SK-N-SH (cell line): ENCODE results near the gene RRM1. TPM values are rescaled to one million over a fixed set of nuclear protein-coding genes. Genes with fewer than 3 reads are reported as not detected.

Experiments used
- CTCF ChIA-PET: fragments of 300-600, 350-600 bp; formaldehyde crosslinking; extraction: SDS; loops from one replicate; lab custom pipeline; 2021; lab: Yijun Ruan, JAX
- POLR2A ChIA-PET: fragments of 350-600 bp; sonication (Branson Sonifier 250); formaldehyde crosslinking; extraction: SDS; loops from one replicate; lab custom pipeline; 2020; ENCODE audit warnings: antibody characterized with exemption, inconsistent platforms; lab: Yijun Ruan, JAX
- DNase-seq: peaks from one replicate; pipeline ENCODE4 v3.0.0; 2012
- H2AFZ ChIP-seq: fragments of 200-600 bp; sonication (generic); 2 replicates; pipeline ENCODE4 v1.8.1; 2016; ENCODE audit warnings: antibody characterized with exemption, mild to moderate bottlenecking, low read depth
- H3F3A ChIP-seq: fragments of 200-600 bp; sonication (generic); replicated peaks from 2 replicates; pipeline ENCODE3; 2016; ENCODE audit warnings: antibody characterized with exemption, mild to moderate bottlenecking; ENCODE audit not compliant: insufficient read depth
- H3K27ac ChIP-seq, 2 experiments: fragments of 200-500 bp in 1 of 2; fragments of 200-600 bp in 1 of 2; sonication (Bioruptor generic) in 1 of 2; sonication (generic), shearing (Covaris generic) in 1 of 2; 2 replicates each; pipeline versions ENCODE4 v1.5.1 to v1.6.1; 2014 to 2016; ENCODE audit warnings: low read depth in 2 of 2, inconsistent platforms in 1 of 2, low read length in 1 of 2, mild to moderate bottlenecking in 1 of 2, mixed read lengths in 1 of 2
- H3K27me3 ChIP-seq: fragments of 200-600 bp; sonication (generic), shearing (Covaris generic); 2 replicates; pipeline ENCODE4 v1.6.1; 2016; ENCODE audit warnings: mixed run types; ENCODE audit not compliant: insufficient read depth
- H3K36me3 ChIP-seq, 2 experiments: fragments of 200-500 bp in 1 of 2; fragments of 200-600 bp in 1 of 2; sonication (Bioruptor generic) in 1 of 2; sonication (generic) in 1 of 2; replicated peaks in 1 of 2; 2 replicates each; pipeline versions ENCODE3 to v1.5.1; 2014 to 2016; ENCODE audit warnings: low read length in 1 of 2, mild to moderate bottlenecking in 1 of 2; ENCODE audit not compliant: insufficient read depth in 2 of 2, control insufficient read depth in 1 of 2
- H3K4me1 ChIP-seq, 2 experiments: fragments of 200-500 bp in 1 of 2; fragments of 200-600 bp in 1 of 2; sonication (Bioruptor generic) in 1 of 2; sonication (generic), shearing (Covaris generic) in 1 of 2; 2 replicates each; pipeline versions ENCODE4 v1.5.1 to v1.6.1; 2014 to 2016; ENCODE audit warnings: low read depth in 1 of 2, low read length in 1 of 2, mixed run types in 1 of 2; ENCODE audit not compliant: insufficient read depth in 2 of 2, control insufficient read depth in 1 of 2
- H3K4me2 ChIP-seq: fragments of 200-600 bp; sonication (generic), shearing (Covaris generic); 2 replicates; pipeline ENCODE4 v1.6.1; 2017; ENCODE audit warnings: mixed run types
- H3K4me3 ChIP-seq, 2 experiments: fragments of 200-500 bp in 1 of 2; fragments of 200-600 bp in 1 of 2; sonication (Bioruptor generic) in 1 of 2; sonication (generic), shearing (Covaris generic) in 1 of 2; 2 replicates each; pipeline versions ENCODE4 v1.5.1 to v1.8.1; 2014 to 2016; ENCODE audit warnings: low read depth in 2 of 2, inconsistent platforms in 1 of 2, low read length in 1 of 2, mild to moderate bottlenecking in 1 of 2, mixed read lengths in 1 of 2, moderate library complexity in 1 of 2
- H3K79me2 ChIP-seq: fragments of 200-600 bp; sonication (generic); 2 replicates; pipeline ENCODE4 v1.8.1; 2017; ENCODE audit warnings: mild to moderate bottlenecking; ENCODE audit not compliant: insufficient read depth
- H3K9ac ChIP-seq: fragments of 200-600 bp; sonication (generic); 2 replicates; pipeline ENCODE4 v1.6.1; 2017; ENCODE audit warnings: mixed run types
- H3K9me2 ChIP-seq: fragments of 200-600 bp; sonication (generic); 2 replicates; pipeline ENCODE4 v1.6.1; 2017; ENCODE audit warnings: mixed run types
- H3K9me3 ChIP-seq: fragments of 200-600 bp; sonication (generic); 2 replicates; pipeline ENCODE4 v1.6.1; 2017; ENCODE audit warnings: mixed run types, mild to moderate bottlenecking, moderate library complexity
- H4K20me1 ChIP-seq: fragments of 200-600 bp; sonication (generic); 2 replicates; pipeline ENCODE4 v1.6.1; 2017; ENCODE audit warnings: mild to moderate bottlenecking, mixed run types; ENCODE audit not compliant: insufficient read depth
- EP300 ChIP-seq, 2 experiments: IDR thresholded peaks; 2 replicates each; pipeline versions ENCODE4 v1.4.0 to v1.6.1; 2012; ENCODE audit warnings: borderline replicate concordance in 1 of 2, low read depth in 1 of 2, low read length in 1 of 2
- FOSL2 ChIP-seq: IDR thresholded peaks from 2 replicates; pipeline ENCODE4 v1.4.0; 2012; ENCODE audit warnings: low read depth, mild to moderate bottlenecking, moderate library complexity, borderline replicate concordance
- GATA2 ChIP-seq: sonication (generic); formaldehyde crosslinking; IDR thresholded peaks from 2 replicates; pipeline ENCODE4 v1.5.0; 2020; ENCODE audit warnings: mild to moderate bottlenecking, missing genetic modification reagents
- JUND ChIP-seq: IDR thresholded peaks from 2 replicates; pipeline ENCODE4 v1.4.0; 2012
- NFIC ChIP-seq: IDR thresholded peaks from 2 replicates; pipeline ENCODE4 v1.4.0; 2012; ENCODE audit warnings: borderline replicate concordance
- NRF1 ChIP-seq: IDR thresholded peaks from 2 replicates; pipeline ENCODE4 v1.6.1; 2012; ENCODE audit warnings: low read depth, mild to moderate bottlenecking, low read length
- POLR2AphosphoS5 ChIP-seq: IDR thresholded peaks from 2 replicates; pipeline ENCODE4 v1.6.1; 2012; ENCODE audit warnings: low read depth, low read length
- RFX5 ChIP-seq: IDR thresholded peaks from 2 replicates; pipeline ENCODE4 v1.6.1; 2012; ENCODE audit warnings: mild to moderate bottlenecking, improper control_type of control experiment, low read length
- SIN3A ChIP-seq: IDR thresholded peaks from 2 replicates; pipeline ENCODE4 v1.6.1; 2012; ENCODE audit warnings: low read depth, mild to moderate bottlenecking, low read length, moderate library complexity, borderline replicate concordance
- TEAD4 ChIP-seq: IDR thresholded peaks from 2 replicates; pipeline ENCODE4 v1.4.0; 2012; ENCODE audit warnings: mild to moderate bottlenecking, borderline replicate concordance; ENCODE audit not compliant: insufficient read depth
- ZBTB33 ChIP-seq: IDR thresholded peaks from 2 replicates; pipeline ENCODE4 v1.4.0; 2012; ENCODE audit warnings: low read depth, borderline replicate concordance
- WGBS: methylation state at CpG from one replicate; pipeline ENCODE4 v1.1.6; 2017; ENCODE audit warnings: low lambda C conversion rate; 5-methylcytosine and 5-hydroxymethylcytosine counted together
- polyA plus RNA-seq, 3 experiments: library from polyadenylated mRNA; depleted of rRNA; stranded (reverse); fragments of >200 nt; gene quantifications; 2 replicates each; pipeline ENCODE4 v1.2.3, GENCODE V29; 2012

RRM1 gene
- polyA plus RNA-seq, 1 of the 3 experiments (the other 2 are of a cell fraction), result 28.2 TPM

- no peaks in the 10 kb centered on the region for H3K36me3 ChIP-seq
- WGBS, result 41% methylated on average over 4 of the region's 4 CpGs
- H3F3A ChIP-seq, result no peaks in the 10 kb centered on the region
- no peak overlapping the region for H2AFZ ChIP-seq
- H3K4me1 ChIP-seq, result peaks cover 12 to 14% of the 10 kb centered on the region in 2 experiments; a peak in 3 of 4 replicates
- H3K9ac ChIP-seq, result no peak overlapping the region
- H3K27ac ChIP-seq, result peak overlapping the region; percentile 3 to 60; a peak in 3 of 4 replicates
- H3K4me2 ChIP-seq, result no peak overlapping the region
- DNase-seq, result no peak
- POLR2A ChIA-PET, result no interaction called here
- TF ChIP-seq POLR2AphosphoS5 (no peak), RFX5 (no peak), FOSL2 (no peak), EP300 (IDR thresholded peaks at IDR 0.05; ENCODE audit: borderline replicate concordance in 1 of 2, low read depth in 1 of 2, low read length in 1 of 2) (0 out of 4 replicates have a peak, but pooled peaks of 1 of the 2 experiments have one; percentile 22), SIN3A (no peak), GATA2 (CRISPR knock-in tag) (peak; percentile 24; the same call in 1 of the 2 replicates)
- no peak overlapping the region for H3K4me3 ChIP-seq
- CTCF ChIA-PET, result interaction anchor here (0.6 to 1.9 kb wide), 8 partner anchors 12 to 204 kb away, joined by 3 to 13 read pairs (median 4); partner anchors contain the start of gene STIM1
- no peaks in the 10 kb centered on the region for H3K9me3 ChIP-seq
- no peaks in the 10 kb centered on the region for H3K27me3 ChIP-seq
- H4K20me1 ChIP-seq, result no peaks in the 10 kb centered on the region
- H3K79me2 ChIP-seq, result no peaks in the 10 kb centered on the region
- H3K9me2 ChIP-seq, result no peaks in the 10 kb centered on the region
Observed at GRCh38 chr11:4044976-4045646, 49.5 kb upstream of the RRM1 start.

GRCh38 chr11:4048340-4048739, 46.3 kb upstream of the RRM1 start:
- CTCF ChIA-PET, result interaction anchor here (1.8 to 3.5 kb wide), 3 partner anchors 12 to 193 kb away, joined by 3 to 12 read pairs (median 10); partner anchors contain the start of gene STIM1
- POLR2A ChIA-PET, result no interaction called here

More at GRCh38 chr11:4048340-4048739, 46.3 kb upstream of the RRM1 start:
- no peaks in the 10 kb centered on the region for H3F3A ChIP-seq
- H3K9ac ChIP-seq, result no peak overlapping the region
- no peak for TF ChIP-seq TEAD4
- no peak for TF ChIP-seq ZBTB33
- peak; percentile 22; the same call in 1 of the 2 replicates for TF ChIP-seq JUND
- no peak for TF ChIP-seq NRF1
- no peak for TF ChIP-seq EP300 (IDR thresholded peaks at IDR 0.05; ENCODE audit: borderline replicate concordance in 1 of 2, low read depth in 1 of 2, low read length in 1 of 2)
- TF ChIP-seq FOSL2, result peak; percentile 19; the same call in 1 of the 2 replicates
- no peak for TF ChIP-seq NFIC
- no peaks in the 10 kb centered on the region for H3K36me3 ChIP-seq
- no peaks in the 10 kb centered on the region for H3K27me3 ChIP-seq
- no peak for DNase-seq
- H4K20me1 ChIP-seq, result no peaks in the 10 kb centered on the region
- H3K27ac ChIP-seq, result no peak overlapping the region
- H3K4me3 ChIP-seq, result no peak overlapping the region
- no peak overlapping the region for H3K4me2 ChIP-seq
- H3K79me2 ChIP-seq, result no peaks in the 10 kb centered on the region
- H3K4me1 ChIP-seq, result peaks cover 11 to 12% of the 10 kb centered on the region in 2 experiments; a peak in 3 of 4 replicates
- no peaks in the 10 kb centered on the region for H3K9me2 ChIP-seq
- no peak overlapping the region for H2AFZ ChIP-seq
- no peaks in the 10 kb centered on the region for H3K9me3 ChIP-seq
